HepG2 (cell line): ENCODE measurements around the gene TADA2B. TPM values are rescaled to one million over a fixed set of nuclear protein-coding genes. Genes with fewer than 3 reads are reported as not detected.

ENCODE experiments used
- DMTF1 ChIP-seq: sonication (generic); formaldehyde crosslinking; IDR thresholded peaks from 2 replicates; pipeline ENCODE4 v1.4.0; 2020; ENCODE audit warnings: mild to moderate bottlenecking, missing genetic modification reagents
- ESRRA ChIP-seq: sonication (generic); formaldehyde crosslinking; IDR thresholded peaks from 2 replicates; pipeline ENCODE4 v1.5.1; 2020; ENCODE audit warnings: mild to moderate bottlenecking, low read depth, missing genetic modification reagents
- FOXA3 ChIP-seq: IDR thresholded peaks from 2 replicates; pipeline ENCODE4 v1.6.1; 2016; ENCODE audit warnings: missing genetic modification reagents, missing compliant biosample characterization
- FOXP1 ChIP-seq, 2 experiments: fragments of 450-650 bp in 1 of 2; IDR thresholded peaks; 2 replicates each; pipeline ENCODE4 v1.6.1; 2017 to 2018; ENCODE audit warnings: antibody characterized with exemption in 1 of 2
- HINFP ChIP-seq: sonication (generic); formaldehyde crosslinking; IDR thresholded peaks from 2 replicates; pipeline ENCODE4 v1.4.0; 2020; ENCODE audit warnings: low read depth, mild to moderate bottlenecking, missing genetic modification reagents
- MTA3 ChIP-seq: sonication (generic); formaldehyde crosslinking; IDR thresholded peaks from 2 replicates; pipeline ENCODE4 v1.4.0; 2020; ENCODE audit warnings: missing genetic modification reagents
- NFYB ChIP-seq: sonication (generic); formaldehyde crosslinking; IDR thresholded peaks from 2 replicates; pipeline ENCODE4 v1.4.0; 2020; ENCODE audit warnings: missing genetic modification reagents
- NPAS2 ChIP-seq: sonication (generic); formaldehyde crosslinking; IDR thresholded peaks from 2 replicates; pipeline ENCODE4 v1.8.0; 2022; ENCODE audit warnings: mild to moderate bottlenecking, missing genetic modification reagents, borderline replicate concordance
- PTBP1 ChIP-seq: fragments of 200-400 bp; formaldehyde crosslinking; IDR thresholded peaks from 2 replicates; pipeline ENCODE4 v1.6.1; 2018; ENCODE audit warnings: low read length, low read depth; ENCODE audit not compliant: poor library complexity, severe bottlenecking
- SMARCC2 ChIP-seq: fragments of 450-650 bp; IDR thresholded peaks from 2 replicates; pipeline ENCODE4 v1.6.1; 2017; ENCODE audit warnings: antibody characterized with exemption, mild to moderate bottlenecking
- STAT6 ChIP-seq: sonication (generic); formaldehyde crosslinking; IDR thresholded peaks from 2 replicates; pipeline ENCODE4 v1.4.0; 2020; ENCODE audit warnings: missing genetic modification reagents, mild to moderate bottlenecking, borderline replicate concordance
- TEAD2 ChIP-seq: sonication (generic); formaldehyde crosslinking; IDR thresholded peaks from 2 replicates; pipeline ENCODE4 v1.9.0; 2021; ENCODE audit warnings: missing genetic modification reagents
- TERF1 ChIP-seq: sonication (generic); formaldehyde crosslinking; IDR thresholded peaks from 2 replicates; pipeline ENCODE4 v1.8.0; 2022; ENCODE audit warnings: mild to moderate bottlenecking, missing genetic modification reagents, moderate library complexity
- ZC3H4 ChIP-seq: sonication (generic); formaldehyde crosslinking; IDR thresholded peaks from 2 replicates; pipeline ENCODE4 v1.4.0; 2020; ENCODE audit warnings: missing genetic modification reagents, borderline replicate concordance
- ZMYM4 ChIP-seq: sonication (generic); formaldehyde crosslinking; IDR thresholded peaks from 2 replicates; pipeline ENCODE4 v1.8.1; 2023; ENCODE audit warnings: mild to moderate bottlenecking, missing genetic modification reagents
- ZNF276 ChIP-seq: sonication (generic); formaldehyde crosslinking; IDR thresholded peaks from 2 replicates; pipeline ENCODE4 v1.4.0; 2020; ENCODE audit warnings: mild to moderate bottlenecking, low read depth, missing genetic modification reagents
- ZNF335 ChIP-seq: sonication (generic); formaldehyde crosslinking; IDR thresholded peaks from 2 replicates; pipeline ENCODE4 v1.4.0; 2020; ENCODE audit warnings: missing genetic modification reagents
- polyA plus RNA-seq, 8 experiments: library from polyadenylated mRNA; depleted of rRNA in 3 of 8; stranded (reverse) in 7 of 8; unstranded in 1 of 8; fragments of >200 nt; fragmentation: Illumina TruSeq in 4 of 8; extraction: Trizol in 4 of 8; gene quantifications; 2 replicates each; pipeline versions ENCODE4 v1.2.1 to v1.2.3, GENCODE V29; 2011 to 2016; ENCODE audit warnings: low read depth in 4 of 8, missing spikeins in 1 of 8, mixed read lengths in 1 of 8; ENCODE audit not compliant: insufficient read depth in 1 of 8
- total RNA-seq, 5 experiments: library from RNA; depleted of rRNA; stranded (reverse); fragments of >200 nt; fragmentation: Illumina TruSeq; extraction: Trizol; gene quantifications; 2 replicates each; pipeline ENCODE4 v1.2.3, GENCODE V29; 2016; ENCODE audit warnings: low read depth in 1 of 5

TADA2B gene
- total and polyA plus RNA-seq, 2 of the 13 experiments (the other 11 are each of a cell fraction or from before 2014, with no cell fraction given): 4.6 to 8.9 TPM

GRCh38 chr4:7068279-7068842 is 25.2 kb downstream of the TADA2B start (continued):
- TF ChIP-seq DMTF1 (CRISPR knock-in tag) (no peak), ZNF335 (CRISPR knock-in tag) (no peak), ZC3H4 (CRISPR knock-in tag) (no peak), NFYB (CRISPR knock-in tag) (no peak), TEAD2 (CRISPR knock-in tag) (0 out of 2 replicates have a peak, but pooled peaks have one; percentile 40), ZMYM4 (no peak), ZNF276 (no peak), ESRRA (CRISPR knock-in tag) (no peak), NPAS2 (CRISPR knock-in tag) (no peak), MTA3 (CRISPR knock-in tag) (no peak), PTBP1 (no peak), FOXP1 (IDR thresholded peaks at IDR 0.05) (no peak), FOXP1 (CRISPR knock-in tag; IDR thresholded peaks at IDR 0.05) (no peak), TERF1 (CRISPR knock-in tag) (no peak), STAT6 (CRISPR knock-in tag) (no peak), HINFP (no peak), SMARCC2 (no peak), FOXA3 (CRISPR knock-in tag) (no peak)
